Measurements from ENCODE around the gene KCTD20.
A peak's percentile ranks its signal among the peaks of the same experiment; 100 is the strongest.

KCTD20 gene

GRCh38 chr6:36505744-36506534 lies 63.1 kb downstream of the KCTD20 start:
- DNase-seq (ENCODE audit: low read depth): no peak
- no peak overlapping the region for H3K4me3 ChIP-seq (ENCODE audit: low read depth, low read length)
- TF ChIP-seq, protein P1, sequence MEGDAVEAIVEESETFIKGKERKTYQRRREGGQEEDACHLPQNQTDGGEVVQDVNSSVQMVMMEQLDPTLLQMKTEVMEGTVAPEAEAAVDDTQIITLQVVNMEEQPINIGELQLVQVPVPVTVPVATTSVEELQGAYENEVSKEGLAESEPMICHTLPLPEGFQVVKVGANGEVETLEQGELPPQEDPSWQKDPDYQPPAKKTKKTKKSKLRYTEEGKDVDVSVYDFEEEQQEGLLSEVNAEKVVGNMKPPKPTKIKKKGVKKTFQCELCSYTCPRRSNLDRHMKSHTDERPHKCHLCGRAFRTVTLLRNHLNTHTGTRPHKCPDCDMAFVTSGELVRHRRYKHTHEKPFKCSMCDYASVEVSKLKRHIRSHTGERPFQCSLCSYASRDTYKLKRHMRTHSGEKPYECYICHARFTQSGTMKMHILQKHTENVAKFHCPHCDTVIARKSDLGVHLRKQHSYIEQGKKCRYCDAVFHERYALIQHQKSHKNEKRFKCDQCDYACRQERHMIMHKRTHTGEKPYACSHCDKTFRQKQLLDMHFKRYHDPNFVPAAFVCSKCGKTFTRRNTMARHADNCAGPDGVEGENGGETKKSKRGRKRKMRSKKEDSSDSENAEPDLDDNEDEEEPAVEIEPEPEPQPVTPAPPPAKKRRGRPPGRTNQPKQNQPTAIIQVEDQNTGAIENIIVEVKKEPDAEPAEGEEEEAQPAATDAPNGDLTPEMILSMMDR (IDR thresholded peaks at IDR 0.05; ENCODE audit: control insufficient read depth, extremely low read depth, insufficient read depth): no peak

DNA sequence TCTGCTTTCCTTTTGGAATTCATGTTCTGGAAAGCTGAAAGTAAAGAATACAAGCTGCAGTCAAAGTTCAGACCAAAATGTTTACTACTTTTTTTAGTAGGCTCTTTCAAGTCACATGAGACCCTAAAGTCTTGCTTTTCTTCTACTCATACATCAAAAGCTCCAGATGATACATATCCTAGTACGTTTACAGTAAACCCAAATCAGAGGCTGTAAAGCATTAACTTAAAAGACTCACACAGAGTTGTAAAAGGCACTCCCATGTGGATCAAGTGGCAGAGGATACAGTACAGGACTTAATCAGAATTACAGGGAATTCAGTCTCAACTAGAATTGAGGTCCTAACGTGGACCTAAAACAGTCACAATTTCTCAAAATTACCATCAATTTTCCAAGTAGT lies 63.8 kb downstream of the KCTD20 start:
- TF ChIP-seq, protein P1 (IDR thresholded peaks at IDR 0.05; ENCODE audit: control insufficient read depth, extremely low read depth, insufficient read depth): no peak
- H3K4me3 ChIP-seq (ENCODE audit: low read depth, low read length): no peak overlapping the region
- DNase-seq (ENCODE audit: low read depth): no peak

DNA sequence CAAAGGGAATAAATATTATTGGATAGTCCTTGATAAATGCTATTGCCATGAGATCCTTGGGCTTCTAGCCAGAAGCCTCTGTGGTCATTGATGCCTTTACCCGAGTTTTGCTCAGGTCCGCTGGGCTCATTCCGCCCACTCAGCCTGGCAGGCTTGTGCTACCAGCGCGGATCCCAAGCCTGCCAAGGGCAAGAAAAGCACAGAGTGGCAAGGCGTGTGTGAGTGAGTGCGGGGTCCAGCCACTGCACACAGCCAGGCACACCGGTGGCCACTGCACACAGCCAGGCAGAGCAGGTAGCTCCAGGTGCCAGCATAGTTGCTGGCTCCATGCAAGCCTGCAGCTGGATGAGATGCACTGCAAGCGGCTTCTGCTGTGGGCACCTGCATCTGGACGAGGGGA lies 65.7 kb downstream of the KCTD20 start:
- H3K4me3 ChIP-seq (ENCODE audit: low read depth, low read length): no peak overlapping the region
- no peak for DNase-seq (ENCODE audit: low read depth)
- TF ChIP-seq, protein P1 (IDR thresholded peaks at IDR 0.05; ENCODE audit: control insufficient read depth, extremely low read depth, insufficient read depth): no peak

- no peak for DNase-seq (ENCODE audit: low read depth)
- no peak overlapping the region for H3K4me3 ChIP-seq (ENCODE audit: low read depth, low read length)
- TF ChIP-seq, protein P1 (IDR thresholded peaks at IDR 0.05; ENCODE audit: control insufficient read depth, extremely low read depth, insufficient read depth): no peak
These were observed 67.6 kb downstream of the KCTD20 start for GRCh38 chr6:36510365-36510764.

- no peak for DNase-seq (ENCODE audit: low read depth)
- no peak overlapping the region for H3K4me3 ChIP-seq (ENCODE audit: low read depth, low read length)
- TF ChIP-seq, protein P1 (IDR thresholded peaks at IDR 0.05; ENCODE audit: control insufficient read depth, extremely low read depth, insufficient read depth): no peak
These were observed 72.0 kb downstream of the KCTD20 start for GRCh38 chr6:36514554-36515456.

DNA sequence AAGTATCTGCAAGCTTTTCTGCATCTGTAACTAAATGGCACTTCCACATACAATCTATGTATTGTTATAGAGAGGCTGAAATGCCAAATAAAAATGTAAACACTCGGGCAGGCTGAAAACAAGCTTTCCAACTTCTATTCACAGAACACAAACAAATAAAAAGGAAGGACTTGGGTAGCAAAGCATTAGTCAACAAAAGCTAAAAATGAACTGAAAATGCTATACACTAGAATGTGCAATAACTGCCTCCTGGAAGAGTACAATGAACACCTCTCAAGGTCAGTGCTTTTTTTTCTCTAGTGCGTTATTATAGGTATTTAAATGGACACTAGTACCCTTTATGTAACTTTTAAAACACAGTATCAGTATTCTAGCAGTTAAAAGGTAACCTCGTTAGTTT lies 73.0 kb downstream of the KCTD20 start:
- TF ChIP-seq, protein P1 (IDR thresholded peaks at IDR 0.05; ENCODE audit: control insufficient read depth, extremely low read depth, insufficient read depth): no peak
- peak overlapping the region; percentile 10; the same call in 1 of the 2 replicates for H3K4me3 ChIP-seq (ENCODE audit: low read depth, low read length)
- peak; percentile 50 for DNase-seq (ENCODE audit: low read depth)

Data from LNCaP clone FGC (cell line).